B cell (primary cell): ENCODE measurements around the gene ZBTB16. TPM values are rescaled to one million over a fixed set of nuclear protein-coding genes. Genes with fewer than 3 reads are reported as not detected.

Experiments
- ATAC-seq: fragments of 200-7000 bp; cut with Tn5 transposase; one replicate; pipeline ENCODE4 v1.10.0; 2021; ENCODE audit warnings: low read depth, mild to moderate bottlenecking, moderate number of reproducible peaks, moderate library complexity
- CTCF ChIA-PET: fragments of 350-600 bp; sonication (Branson Sonifier 250); formaldehyde crosslinking; loops from one replicate; lab custom pipeline; 2021; ENCODE audit warnings: antibody characterized with exemption, inconsistent platforms; lab: Charles Lee
- POLR2A ChIA-PET: fragments of 350-600 bp; sonication (Branson Sonifier 250); formaldehyde crosslinking; loops from one replicate; lab custom pipeline; 2021; ENCODE audit warnings: antibody characterized with exemption; lab: Charles Lee
- DNase-seq: peaks from one replicate; pipeline ENCODE4 v3.0.0; 2013
- H2AFZ ChIP-seq: 2 replicates; pipeline ENCODE4 v1.6.1; 2012; ENCODE audit warnings: mild to moderate bottlenecking, low read depth, low read length; ENCODE audit not compliant: insufficient read depth, poor library complexity, severe bottlenecking
- H3K27ac ChIP-seq, 2 donors: 1 replicate in 1 of 2; 2 replicates in 1 of 2; pipeline ENCODE4 v1.5.1; 2012 to 2013; ENCODE audit warnings: low read length in 2 of 2, mild to moderate bottlenecking in 2 of 2, moderate library complexity in 1 of 2
- H3K27me3 ChIP-seq, 4 experiments: fragments of 200-600 bp in 1 of 4; sonication (generic) in 1 of 4; replicated peaks in 1 of 4; 1 replicate in 2 of 4; 2 replicates in 2 of 4; pipeline versions ENCODE4 v1.6.1 to v1.7.0; 2013 to 2016; ENCODE audit warnings: low read length in 3 of 4, mild to moderate bottlenecking in 2 of 4, mixed read lengths in 1 of 4, moderate library complexity in 1 of 4; ENCODE audit not compliant: insufficient read depth in 4 of 4, control insufficient read depth in 3 of 4; ENCODE audit errors: control extremely low read depth in 1 of 4
- H3K36me3 ChIP-seq, 2 experiments: replicated peaks in 1 of 2; 1 replicate in 1 of 2; 2 replicates in 1 of 2; pipeline versions ENCODE4 v1.6.1 to v1.7.1; 2013; ENCODE audit warnings: low read length in 1 of 2; ENCODE audit not compliant: insufficient read depth in 2 of 2, control insufficient read depth in 1 of 2; ENCODE audit errors: control extremely low read depth in 1 of 2, extremely low read depth in 1 of 2
- H3K4me1 ChIP-seq, 2 donors: fragments of 200-600 bp in 1 of 2; sonication (generic) in 1 of 2; 1 replicate in 1 of 2; 2 replicates in 1 of 2; pipeline versions ENCODE4 v1.5.1 to v1.6.1; 2013 to 2017; ENCODE audit warnings: low read length in 2 of 2; ENCODE audit not compliant: control insufficient read depth in 2 of 2, insufficient read depth in 2 of 2
- H3K4me2 ChIP-seq: replicated peaks from 2 replicates; pipeline ENCODE3; 2012; ENCODE audit warnings: mild to moderate bottlenecking, low read depth, low read length; ENCODE audit not compliant: poor library complexity, severe bottlenecking
- H3K4me3 ChIP-seq, 5 experiments: fragments of 200-600 bp in 1 of 5; sonication (generic) in 1 of 5; 1 replicate in 3 of 5; 2 replicates in 2 of 5; pipeline versions ENCODE4 v1.5.1 to v1.7.0; 2011 to 2016; ENCODE audit warnings: low read length in 4 of 5, mild to moderate bottlenecking in 4 of 5, low read depth in 2 of 5, control low read depth in 1 of 5, moderate library complexity in 1 of 5; ENCODE audit not compliant: insufficient read depth in 1 of 5; ENCODE audit errors: control extremely low read depth in 1 of 5, extremely low read depth in 1 of 5
- H3K79me2 ChIP-seq: fragments of 200-600 bp; sonication (generic); one replicate; pipeline ENCODE4 v1.6.0; 2016; ENCODE audit warnings: low read length; ENCODE audit not compliant: control insufficient read depth, insufficient read depth
- H3K9ac ChIP-seq: fragments of 200-600 bp; sonication (generic); 2 replicates; pipeline ENCODE4 v1.6.1; 2017; ENCODE audit warnings: mild to moderate bottlenecking, low read length, moderate library complexity
- H3K9me3 ChIP-seq, 3 donors: one replicate each; pipeline versions ENCODE4 v1.6.1 to v1.7.1; 2013; ENCODE audit warnings: low read length in 2 of 3; ENCODE audit not compliant: control insufficient read depth in 2 of 3, insufficient read depth in 1 of 3; ENCODE audit errors: control extremely low read depth in 1 of 3
- H4K20me1 ChIP-seq: 2 replicates; pipeline ENCODE4 v1.6.0; 2012; ENCODE audit warnings: mild to moderate bottlenecking, low read length; ENCODE audit not compliant: insufficient read depth, control insufficient read depth, poor library complexity, severe bottlenecking
- H3K27ac Mint-ChIP-seq: one replicate; pipeline ENCODE4 v1.8.0; 2021; ENCODE audit warnings: mixed read lengths
- H3K27me3 Mint-ChIP-seq: one replicate; pipeline ENCODE4 v1.8.0; 2021; ENCODE audit warnings: mixed read lengths
- H3K4me1 Mint-ChIP-seq: one replicate; pipeline ENCODE4 v1.8.0; 2021; ENCODE audit warnings: mixed read lengths
- H3K4me3 Mint-ChIP-seq: one replicate; pipeline ENCODE4 v1.8.0; 2021; ENCODE audit warnings: mixed read lengths
- H3K9me3 Mint-ChIP-seq: one replicate; pipeline ENCODE4 v1.8.0; 2022; ENCODE audit warnings: mixed read lengths; ENCODE audit not compliant: insufficient read depth
- EZH2 ChIP-seq: IDR thresholded peaks from 2 replicates; pipeline ENCODE4 v1.6.1; 2012; ENCODE audit warnings: borderline replicate concordance, low read depth, mild to moderate bottlenecking, moderate library complexity, low read length; ENCODE audit not compliant: insufficient read depth, poor library complexity, severe bottlenecking
- WGBS: methylation state at CpG from one replicate; pipeline ENCODE4 v1.1.5; 2013; ENCODE audit warnings: missing lambda C conversion rate; ENCODE audit not compliant: insufficient coverage; 5-methylcytosine and 5-hydroxymethylcytosine counted together
- intact Hi-C: fragments of 100-400 bp; cut with micrococcal nuclease; formaldehyde crosslinking; loops from one replicate; pipeline ENCODE4 v1.10.0; 2022
- polyA plus RNA-seq: library from polyadenylated mRNA; depleted of rRNA; stranded (reverse); fragments of >200 nt; gene quantifications from 2 replicates; pipeline ENCODE4 v1.2.3, GENCODE V29; 2012
- total RNA-seq, 2 donors: library from RNA; stranded (reverse); fragments of 120-200 nt in 1 of 2; gene quantifications; 1 replicate in 1 of 2; 2 replicates in 1 of 2; pipeline versions ENCODE4 v1.2.3 to v1.2.4, GENCODE V29; 2013 to 2022
- TF ChIP-seq, protein P1 (sequence below): fragments of 200-600 bp; IDR thresholded peaks from one replicate; pipeline ENCODE4 v1.8.0; 2022; ENCODE audit warnings: antibody characterized with exemption, mild to moderate bottlenecking

The ZBTB16 gene
- total and polyA plus RNA-seq, 2 donors (not counting 1 experiment from before 2014, with no cell fraction given), result 16.0 to 20.6 TPM

DNA sequence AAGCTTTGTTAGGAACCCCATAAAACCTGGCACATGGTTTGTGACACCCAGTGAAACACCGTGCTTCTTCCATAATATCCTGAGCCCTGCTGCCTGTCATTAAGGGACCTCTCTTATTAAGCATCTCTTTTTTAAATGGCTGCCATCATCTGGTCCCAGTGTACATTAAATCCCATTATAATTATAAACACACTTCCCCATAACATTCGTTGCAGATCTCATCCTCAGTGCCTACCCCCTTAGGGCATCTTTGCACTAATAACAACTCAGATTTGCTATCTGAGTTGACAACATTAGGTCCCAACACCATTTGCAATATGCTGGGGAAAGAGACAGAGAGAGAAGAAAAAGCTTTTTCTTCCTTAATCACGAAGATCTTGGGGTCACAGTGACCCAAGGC is 4.7 kb upstream of the ZBTB16 start:
- Histone ChIP-seq H3K4me3 (no peak overlapping the region), H3K27ac (no peak overlapping the region), H2AFZ (no peak overlapping the region), H3K4me2 (no peak overlapping the region), H3K36me3 (no peaks in the 10 kb centered on the region), H3K9me3 (peaks cover 0 to 4% (median 0%) of the 10 kb centered on the region in 3 donors), H4K20me1 (no peaks in the 10 kb centered on the region), H3K9ac (no peak overlapping the region), H3K27me3 (peaks cover 0 to 25% (median 12%) of the 10 kb centered on the region in 4 experiments), H3K79me2 (no peaks in the 10 kb centered on the region), H3K4me1 (peaks cover 9 to 10% of the 10 kb centered on the region in 2 donors)
- ChIA-PET CTCF (interaction anchor here (1.1 to 2.0 kb wide), 4 partner anchors 23 to 206 kb away, joined by 3 to 8 read pairs (median 3); no protein-coding TSS in a partner anchor), POLR2A (no interaction called here)
- H3K4me1 Mint-ChIP-seq, result peaks cover 7% of the 10 kb centered on the region
- peaks cover 36% of the 10 kb centered on the region for H3K27me3 Mint-ChIP-seq
- 67% methylated on average over 2 of the region's 3 CpGs for WGBS
- ATAC-seq, result no peak
- intact Hi-C loops, result loop anchor here (5.0 kb wide), 1 partner anchor 137 kb away; no protein-coding TSS in a partner anchor
- no peaks in the 10 kb centered on the region for H3K9me3 Mint-ChIP-seq
- DNase-seq, result no peak
- no peak overlapping the region for H3K4me3 Mint-ChIP-seq
- TF ChIP-seq EZH2, result no peak
- TF ChIP-seq, protein P1, sequence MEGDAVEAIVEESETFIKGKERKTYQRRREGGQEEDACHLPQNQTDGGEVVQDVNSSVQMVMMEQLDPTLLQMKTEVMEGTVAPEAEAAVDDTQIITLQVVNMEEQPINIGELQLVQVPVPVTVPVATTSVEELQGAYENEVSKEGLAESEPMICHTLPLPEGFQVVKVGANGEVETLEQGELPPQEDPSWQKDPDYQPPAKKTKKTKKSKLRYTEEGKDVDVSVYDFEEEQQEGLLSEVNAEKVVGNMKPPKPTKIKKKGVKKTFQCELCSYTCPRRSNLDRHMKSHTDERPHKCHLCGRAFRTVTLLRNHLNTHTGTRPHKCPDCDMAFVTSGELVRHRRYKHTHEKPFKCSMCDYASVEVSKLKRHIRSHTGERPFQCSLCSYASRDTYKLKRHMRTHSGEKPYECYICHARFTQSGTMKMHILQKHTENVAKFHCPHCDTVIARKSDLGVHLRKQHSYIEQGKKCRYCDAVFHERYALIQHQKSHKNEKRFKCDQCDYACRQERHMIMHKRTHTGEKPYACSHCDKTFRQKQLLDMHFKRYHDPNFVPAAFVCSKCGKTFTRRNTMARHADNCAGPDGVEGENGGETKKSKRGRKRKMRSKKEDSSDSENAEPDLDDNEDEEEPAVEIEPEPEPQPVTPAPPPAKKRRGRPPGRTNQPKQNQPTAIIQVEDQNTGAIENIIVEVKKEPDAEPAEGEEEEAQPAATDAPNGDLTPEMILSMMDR, result no peak
- no peak overlapping the region for H3K27ac Mint-ChIP-seq

DNA sequence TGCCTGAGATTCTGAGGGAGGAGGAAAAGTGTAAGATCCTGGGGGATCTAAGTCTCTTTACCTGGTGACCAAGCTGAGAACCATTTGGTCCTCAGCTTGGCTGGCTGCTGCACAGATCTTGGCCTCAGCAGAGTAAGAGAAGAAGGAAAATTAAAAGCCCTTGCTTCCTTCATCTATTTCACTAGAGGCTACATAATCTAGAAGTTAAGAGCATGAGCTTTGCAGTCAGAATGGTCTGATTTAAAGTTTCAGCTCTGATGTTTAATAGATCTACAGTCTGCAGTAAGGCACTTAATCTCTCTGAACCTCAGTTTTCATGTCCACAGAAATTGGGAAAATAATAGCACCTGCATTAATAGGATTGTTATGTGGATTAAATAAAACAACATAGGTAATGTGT is 3.1 kb upstream of the ZBTB16 start:
- intact Hi-C loops, result loop anchor here (5.0 kb wide), 1 partner anchor 136 kb away; no protein-coding TSS in a partner anchor
- DNase-seq (no peak), ATAC-seq (no peak)
- peaks cover 9 to 18% of the 10 kb centered on the region in 2 donors for H3K4me1 ChIP-seq
- H4K20me1 ChIP-seq, result no peaks in the 10 kb centered on the region
- Mint-ChIP-seq H3K9me3 (no peaks in the 10 kb centered on the region), H3K27me3 (peaks cover 41% of the 10 kb centered on the region), H3K4me1 (peaks cover 14% of the 10 kb centered on the region), H3K27ac (no peak overlapping the region), H3K4me3 (no peak overlapping the region)
- TF ChIP-seq, protein P1, result no peak
- no peak for TF ChIP-seq EZH2
- CTCF ChIA-PET, result interaction anchor here (0.9 to 2.1 kb wide), 2 partner anchors 124 to 205 kb away, joined by 3 to 12 read pairs; no protein-coding TSS in a partner anchor
- H3K27me3 ChIP-seq, result peaks cover 0 to 37% (median 16%) of the 10 kb centered on the region in 4 experiments
- peaks cover 0 to 4% (median 0%) of the 10 kb centered on the region in 3 donors for H3K9me3 ChIP-seq
- H3K36me3 ChIP-seq, result no peaks in the 10 kb centered on the region
- H2AFZ ChIP-seq, result no peak overlapping the region
- H3K27ac ChIP-seq, result no peak overlapping the region
- no peak overlapping the region for H3K4me2 ChIP-seq
- H3K9ac ChIP-seq, result no peak overlapping the region
- POLR2A ChIA-PET, result no interaction called here
- H3K79me2 ChIP-seq, result no peaks in the 10 kb centered on the region
- H3K4me3 ChIP-seq, result no peak overlapping the region
